Neural cell (in vitro differentiated cells): ENCODE results near the gene OLFM3. TPM values are rescaled to one million over a fixed set of nuclear protein-coding genes. Genes with fewer than 3 reads are reported as not detected.

ENCODE experiments used
- H2AFZ ChIP-seq: fragments of 200-600, 300-800 bp; sonication (generic), shearing (Covaris generic); 2 replicates; pipeline ENCODE4 v1.6.0; 2014; ENCODE audit warnings: low read depth, mild to moderate bottlenecking, antibody characterized with exemption, low read length, moderate library complexity
- H3F3A ChIP-seq: fragments of 200-600 bp; shearing (Covaris generic); 2 replicates; pipeline ENCODE4 v1.6.1; 2016; ENCODE audit warnings: mild to moderate bottlenecking, moderate library complexity, mixed read lengths, antibody characterized with exemption, low read length; ENCODE audit not compliant: insufficient read depth, poor library complexity, severe bottlenecking
- H3K27ac ChIP-seq: fragments of 200-600, 300-800 bp; sonication (generic), shearing (Covaris generic); 2 replicates; pipeline ENCODE4 v1.5.1; 2014; ENCODE audit warnings: mild to moderate bottlenecking, low read length, moderate library complexity
- H3K27me3 ChIP-seq: fragments of 300-800, 200-600 bp; sonication (generic), shearing (Covaris generic); 2 replicates; pipeline ENCODE4 v1.6.0; 2014; ENCODE audit warnings: mild to moderate bottlenecking, low read depth, low read length, moderate library complexity; ENCODE audit not compliant: insufficient read depth
- H3K36me3 ChIP-seq: fragments of 300-800, 200-600 bp; sonication (generic), shearing (Covaris generic); 2 replicates; pipeline ENCODE4 v1.5.1; 2014; ENCODE audit warnings: mild to moderate bottlenecking, antibody characterized with exemption, low read length, moderate library complexity; ENCODE audit not compliant: insufficient read depth
- H3K4me2 ChIP-seq: fragments of 300-800, 200-600 bp; sonication (generic), shearing (Covaris generic); 2 replicates; pipeline ENCODE4 v1.6.0; 2014; ENCODE audit warnings: mild to moderate bottlenecking, low read length
- H3K4me3 ChIP-seq: fragments of 300-800, 200-600 bp; sonication (generic), shearing (Covaris generic); 2 replicates; pipeline ENCODE4 v1.5.1; 2014; ENCODE audit warnings: mild to moderate bottlenecking, low read length, moderate library complexity
- H3K79me2 ChIP-seq: fragments of 200-600 bp; shearing (Covaris generic); replicated peaks from 2 replicates; pipeline ENCODE4 v1.6.0; 2014; ENCODE audit warnings: mild to moderate bottlenecking, low read length, moderate library complexity; ENCODE audit not compliant: insufficient read depth
- H3K9ac ChIP-seq: fragments of 300-800, 200-600 bp; sonication (generic), shearing (Covaris generic); 2 replicates; pipeline ENCODE4 v1.6.1; 2016; ENCODE audit warnings: mild to moderate bottlenecking, low read length, mixed read lengths
- H3K9me2 ChIP-seq: fragments of 200-600 bp; shearing (Covaris generic); 2 replicates; pipeline ENCODE4 v1.6.1; 2016; ENCODE audit warnings: mild to moderate bottlenecking, low read length, mixed read lengths; ENCODE audit not compliant: insufficient read depth
- H3K9me3 ChIP-seq: fragments of 200-600, 300-800 bp; sonication (generic), shearing (Covaris generic); 2 replicates; pipeline ENCODE4 v1.6.1; 2016; ENCODE audit warnings: mild to moderate bottlenecking, mixed run types, low read length, moderate library complexity, mixed read lengths
- H4K20me1 ChIP-seq: fragments of 200-600 bp; shearing (Covaris generic); 2 replicates; pipeline ENCODE4 v1.6.1; 2016; ENCODE audit warnings: mild to moderate bottlenecking, mixed run types; ENCODE audit not compliant: insufficient read depth
- CTCF ChIP-seq: fragments of 450-650 bp; IDR thresholded peaks from 2 replicates; pipeline ENCODE4 v1.5.1; 2014; ENCODE audit warnings: antibody characterized with exemption, mild to moderate bottlenecking, moderate library complexity; ENCODE audit not compliant: poor library complexity, severe bottlenecking
- EP300 ChIP-seq: fragments of 450-650 bp; conservative IDR thresholded peaks from 2 replicates; pipeline ENCODE4 v1.6.1; 2014; ENCODE audit warnings: antibody characterized with exemption, mild to moderate bottlenecking, moderate library complexity; ENCODE audit not compliant: poor library complexity, severe bottlenecking
- EZH2 ChIP-seq: fragments of 200-600, 300-800 bp; shearing (Covaris generic), sonication (generic); IDR thresholded peaks from 2 replicates; pipeline ENCODE4 v1.6.1; 2014; ENCODE audit warnings: antibody characterized with exemption, low read length, borderline replicate concordance, mild to moderate bottlenecking; ENCODE audit not compliant: insufficient read depth, poor library complexity, severe bottlenecking
- MXI1 ChIP-seq: fragments of 450-650 bp; conservative IDR thresholded peaks from 2 replicates; pipeline ENCODE4 v1.6.1; 2014; ENCODE audit warnings: antibody characterized with exemption, mild to moderate bottlenecking; ENCODE audit not compliant: poor library complexity, severe bottlenecking
- POLR2AphosphoS5 ChIP-seq: IDR thresholded peaks from 2 replicates; pipeline ENCODE4 v1.6.1; 2012
- RAD21 ChIP-seq: fragments of 450-650 bp; conservative IDR thresholded peaks from 2 replicates; pipeline ENCODE4 v1.6.1; 2014; ENCODE audit warnings: antibody characterized with exemption, mild to moderate bottlenecking, moderate library complexity
- REST ChIP-seq: IDR thresholded peaks from 2 replicates; pipeline ENCODE4 v1.6.1; 2012; ENCODE audit warnings: borderline replicate concordance
- SMC3 ChIP-seq: fragments of 450-650 bp; conservative IDR thresholded peaks from 2 replicates; pipeline ENCODE4 v1.6.1; 2014; ENCODE audit warnings: antibody characterized with exemption, mild to moderate bottlenecking, moderate library complexity; ENCODE audit not compliant: poor library complexity
- TAF1 ChIP-seq: IDR thresholded peaks from 2 replicates; pipeline ENCODE4 v1.6.1; 2012; ENCODE audit warnings: low read depth
- polyA plus RNA-seq: library from polyadenylated mRNA; depleted of rRNA; stranded (reverse); fragments of >200 nt; gene quantifications from 2 replicates; pipeline ENCODE4 v1.2.3, GENCODE V29; 2014

Gene OLFM3
- polyA plus RNA-seq, 1 donor from 2014 or later = 7.9 TPM

GRCh38 chr1:101875891-101876290, 120.8 kb downstream of the OLFM3 start (continued):
- no peak for TF ChIP-seq MXI1

- Histone ChIP-seq H3K27ac (no peak overlapping the region), H2AFZ (no peak overlapping the region), H3K9ac (no peak overlapping the region), H4K20me1 (no peaks in the 10 kb centered on the region), H3K79me2 (no peaks in the 10 kb centered on the region), H3K9me3 (no peaks in the 10 kb centered on the region), H3K4me3 (no peak overlapping the region), H3K9me2 (no peaks in the 10 kb centered on the region), H3F3A (no peaks in the 10 kb centered on the region), H3K27me3 (no peaks in the 10 kb centered on the region), H3K4me2 (no peak overlapping the region), H3K36me3 (no peaks in the 10 kb centered on the region)
- no peak for TF ChIP-seq TAF1
- TF ChIP-seq POLR2AphosphoS5 = no peak
- TF ChIP-seq RAD21 = no peak
- TF ChIP-seq CTCF = no peak
- TF ChIP-seq EZH2 = no peak
- no peak for TF ChIP-seq MXI1
- no peak for TF ChIP-seq SMC3
Observed at GRCh38 chr1:101873672-101874071, 123.1 kb downstream of the OLFM3 start.

GRCh38 chr1:101859941-101860340, 136.8 kb downstream of the OLFM3 start:
- Histone ChIP-seq H3K9me3 (no peaks in the 10 kb centered on the region), H3K79me2 (no peaks in the 10 kb centered on the region), H3K9ac (no peak overlapping the region), H3K4me3 (no peak overlapping the region), H3K9me2 (no peaks in the 10 kb centered on the region), H3K4me2 (no peak overlapping the region), H4K20me1 (no peaks in the 10 kb centered on the region), H3K27me3 (no peaks in the 10 kb centered on the region), H3K27ac (no peak overlapping the region), H2AFZ (no peak overlapping the region), H3K36me3 (no peaks in the 10 kb centered on the region), H3F3A (no peaks in the 10 kb centered on the region)
- TF ChIP-seq EZH2 = no peak
- TF ChIP-seq RAD21 = no peak
- TF ChIP-seq EP300 = no peak
- TF ChIP-seq CTCF = no peak
- TF ChIP-seq MXI1 = no peak
- TF ChIP-seq REST = no peak
- TF ChIP-seq SMC3 = no peak
- TF ChIP-seq TAF1 = no peak
- TF ChIP-seq POLR2AphosphoS5 = no peak
